ENCODE results near the gene CNTNAP5.

The CNTNAP5 gene

GRCh38 chr2:124159166-124159565 lies 134.1 kb downstream of the CNTNAP5 start:
- no peak for TF ChIP-seq CTCF (conservative IDR thresholded peaks at IDR 0.05; ENCODE audit: low read depth, low read length)
- H3K4me3 ChIP-seq (ENCODE audit: low read depth, low read length), result no peak overlapping the region
- DNase-seq (ENCODE audit: low read depth), result no peak

GRCh38 chr2:124161542-124161941 lies 136.5 kb downstream of the CNTNAP5 start:
- no peak overlapping the region for H3K4me3 ChIP-seq (ENCODE audit: low read depth, low read length)
- DNase-seq (ENCODE audit: low read depth), result no peak
- TF ChIP-seq CTCF (conservative IDR thresholded peaks at IDR 0.05; ENCODE audit: low read depth, low read length), result no peak

GRCh38 chr2:124162256-124162655 lies 137.2 kb downstream of the CNTNAP5 start:
- no peak for TF ChIP-seq CTCF (conservative IDR thresholded peaks at IDR 0.05; ENCODE audit: low read depth, low read length)
- DNase-seq (ENCODE audit: low read depth), result no peak
- H3K4me3 ChIP-seq (ENCODE audit: low read depth, low read length), result no peak overlapping the region

- no peak for DNase-seq (ENCODE audit: low read depth)
- no peak overlapping the region for H3K4me3 ChIP-seq (ENCODE audit: low read depth, low read length)
- no peak for TF ChIP-seq CTCF (conservative IDR thresholded peaks at IDR 0.05; ENCODE audit: low read depth, low read length)
Observed at GRCh38 chr2:124163840-124164239, 138.8 kb downstream of the CNTNAP5 start.

GRCh38 chr2:124165698-124166097 lies 140.6 kb downstream of the CNTNAP5 start:
- no peak for DNase-seq (ENCODE audit: low read depth)
- no peak for TF ChIP-seq CTCF (conservative IDR thresholded peaks at IDR 0.05; ENCODE audit: low read depth, low read length)
- no peak overlapping the region for H3K4me3 ChIP-seq (ENCODE audit: low read depth, low read length)

- no peak for DNase-seq (ENCODE audit: low read depth)
- no peak overlapping the region for H3K4me3 ChIP-seq (ENCODE audit: low read depth, low read length)
- no peak for TF ChIP-seq CTCF (conservative IDR thresholded peaks at IDR 0.05; ENCODE audit: low read depth, low read length)
Observed at GRCh38 chr2:124171472-124172063, 146.5 kb downstream of the CNTNAP5 start.

GRCh38 chr2:124178719-124179118 lies 153.6 kb downstream of the CNTNAP5 start:
- no peak for DNase-seq (ENCODE audit: low read depth)
- no peak overlapping the region for H3K4me3 ChIP-seq (ENCODE audit: low read depth, low read length)
- TF ChIP-seq CTCF (conservative IDR thresholded peaks at IDR 0.05; ENCODE audit: low read depth, low read length), result no peak
